ENCODE results near the gene PRKG1.

GRCh38 chr10:52066383-52066782 is 992.1 kb downstream of the PRKG1 start:
- TF ChIP-seq POLR2A (IDR thresholded peaks at IDR 0.05; ENCODE audit: low read depth, low read length) = no peak
- TF ChIP-seq CTCF (conservative IDR thresholded peaks at IDR 0.05; ENCODE audit: low read depth, low read length) = no peak
- no peak for TF ChIP-seq RAD21 (IDR thresholded peaks at IDR 0.05; ENCODE audit: low read length)
- TF ChIP-seq MXI1 (IDR thresholded peaks at IDR 0.05; ENCODE audit: borderline replicate concordance, low read depth, low read length) = no peak
- TF ChIP-seq ELK1 (IDR thresholded peaks at IDR 0.05; ENCODE audit: borderline replicate concordance, low read depth, low read length) = no peak
- TF ChIP-seq RCOR1 (IDR thresholded peaks at IDR 0.05; ENCODE audit: insufficient replicate concordance, low read length) = no peak
- TF ChIP-seq USF2 (IDR thresholded peaks at IDR 0.05; ENCODE audit: low read depth, low read length) = no peak
- no peak for TF ChIP-seq SMC3 (IDR thresholded peaks at IDR 0.05; ENCODE audit: low read depth, low read length)
- no peak for TF ChIP-seq MAZ (IDR thresholded peaks at IDR 0.05; ENCODE audit: borderline replicate concordance, low read depth, low read length)
- no peak for TF ChIP-seq CEBPB (IDR thresholded peaks at IDR 0.05; ENCODE audit: low read depth, low read length)
